Measurements from ENCODE around the gene IMPA2.
"Not testable (repeated sequence)": the region's sequence is repeated elsewhere in the genome, so short reads cannot be mapped to it uniquely, and the experiment has no call there.

The IMPA2 gene

DNA sequence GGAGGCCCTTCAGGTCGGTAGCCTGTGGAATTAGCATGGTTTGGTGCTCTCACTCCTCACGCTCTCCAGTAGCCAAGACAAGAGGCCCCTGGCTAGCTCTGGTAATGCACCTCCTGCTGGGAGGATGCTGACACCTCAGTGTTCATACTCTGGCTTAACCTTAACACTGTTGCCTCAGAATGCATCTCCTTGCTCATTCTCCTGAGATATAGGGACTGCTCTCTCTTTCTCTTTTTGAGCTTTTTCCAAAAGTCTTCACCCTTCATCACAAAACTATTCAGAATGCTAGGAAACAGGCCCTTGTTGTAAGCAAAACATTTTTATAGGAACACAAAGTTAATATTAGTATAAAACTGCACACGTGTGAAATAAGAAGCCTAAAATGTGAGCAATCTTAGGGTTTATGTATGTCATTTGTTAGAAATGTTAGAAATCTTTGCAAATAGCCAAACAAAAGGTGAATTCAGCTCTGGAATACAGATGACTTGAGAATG is 17.3 kb upstream of the IMPA2 start:
- no peak for DNase-seq

DNA sequence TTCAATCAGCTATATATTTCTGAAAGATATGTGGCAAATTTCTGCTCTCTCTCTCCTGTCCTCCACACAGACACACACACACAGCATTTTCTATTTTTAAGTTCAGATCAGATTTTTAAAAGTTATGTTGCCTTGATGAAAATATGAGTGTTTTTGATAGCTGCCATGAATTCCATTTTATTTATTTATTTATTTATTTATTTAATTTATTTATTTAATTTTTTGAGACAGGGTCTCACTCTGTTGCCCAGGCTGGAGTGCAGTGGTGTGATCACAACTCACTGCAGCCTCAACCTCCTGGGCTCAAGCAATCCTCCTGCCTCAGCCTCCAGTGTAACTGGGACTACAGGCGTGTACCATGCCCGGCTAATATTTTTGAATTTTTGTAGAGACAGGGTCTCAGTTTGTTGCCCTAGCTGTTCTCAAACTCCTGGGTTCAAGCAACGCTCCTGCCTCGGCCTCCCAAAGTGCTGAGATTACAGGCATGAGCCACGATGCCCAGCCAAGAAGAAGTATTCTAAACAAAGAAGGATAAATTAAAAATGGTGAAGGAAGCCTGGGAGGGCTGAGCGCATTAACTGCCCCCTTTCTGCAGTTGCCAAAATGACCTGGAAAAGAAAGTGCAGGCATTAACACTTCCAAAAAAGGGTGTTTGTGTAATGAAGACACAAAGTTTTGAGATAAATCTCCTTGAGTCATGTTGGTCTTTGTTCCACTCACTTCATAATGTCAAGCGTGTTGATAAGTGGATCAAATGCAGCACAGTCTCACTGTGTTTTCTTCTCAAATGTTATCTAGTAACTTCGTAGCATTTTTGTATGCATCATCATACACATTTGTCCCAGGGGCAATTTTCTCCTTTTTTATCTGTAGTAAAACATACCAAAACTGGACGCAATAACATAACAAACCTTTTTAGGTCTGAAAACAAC is 11.1 kb upstream of the IMPA2 start:
- no peak for DNase-seq

DNA sequence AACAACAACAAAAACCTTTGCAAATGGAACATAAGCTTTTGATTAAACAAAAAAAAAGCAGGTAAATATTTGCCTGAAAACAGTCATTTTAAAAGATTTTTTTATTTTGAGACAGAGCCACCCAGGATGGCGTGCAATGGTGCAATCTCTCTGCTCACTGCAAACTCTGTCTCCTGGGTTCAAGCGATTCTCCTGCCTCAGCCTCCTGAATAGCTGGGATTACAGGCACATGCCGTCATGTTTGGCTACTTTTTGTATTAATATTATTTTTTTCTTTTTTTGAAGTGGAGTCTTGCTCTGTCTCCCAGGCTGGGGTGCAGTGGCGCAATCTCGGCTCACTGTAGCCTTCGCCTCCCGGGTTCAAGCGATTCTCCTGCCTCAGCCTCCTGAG is 10.5 kb upstream of the IMPA2 start:
- not testable (repeated sequence) for DNase-seq

DNA sequence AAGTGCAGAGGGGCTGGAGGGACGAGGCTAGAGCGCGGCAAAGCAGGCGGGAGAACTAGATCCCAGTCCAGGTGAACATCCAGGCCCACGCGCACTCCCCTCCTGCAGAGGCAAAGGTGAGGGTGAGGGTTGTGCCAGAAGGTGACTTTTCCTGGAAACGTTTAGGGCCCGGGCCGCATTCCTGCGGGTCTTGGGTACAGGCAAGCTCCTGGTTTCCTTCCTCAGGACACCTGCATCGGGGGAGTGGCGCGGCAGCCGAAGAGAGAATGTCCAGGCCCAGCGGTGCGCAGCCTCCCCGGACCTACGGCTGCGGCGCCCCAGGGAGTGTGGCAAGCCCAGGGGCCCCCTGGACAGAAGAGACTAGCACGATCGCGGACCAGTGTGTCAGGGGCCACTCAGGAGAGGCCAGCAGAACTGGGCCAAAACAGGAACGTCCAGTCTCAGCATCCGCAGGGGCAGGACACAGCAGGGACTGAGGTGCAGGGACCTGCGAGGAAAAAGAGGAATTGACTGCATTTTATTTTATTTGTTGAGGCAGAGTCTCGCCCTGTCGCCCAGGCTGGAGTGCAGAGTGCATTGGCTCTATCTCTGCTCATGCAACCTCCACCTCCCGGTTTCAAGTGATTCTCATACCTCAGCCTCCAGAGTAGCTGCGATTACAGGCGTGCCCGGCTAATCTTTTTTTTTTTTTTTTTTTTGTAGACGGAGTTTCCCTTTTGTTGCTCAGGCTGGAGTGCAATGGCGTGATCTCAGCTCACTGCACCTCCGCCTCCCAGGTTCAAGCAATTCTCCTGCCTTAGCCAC is 8.7 kb upstream of the IMPA2 start:
- DNase-seq: no peak

DNA sequence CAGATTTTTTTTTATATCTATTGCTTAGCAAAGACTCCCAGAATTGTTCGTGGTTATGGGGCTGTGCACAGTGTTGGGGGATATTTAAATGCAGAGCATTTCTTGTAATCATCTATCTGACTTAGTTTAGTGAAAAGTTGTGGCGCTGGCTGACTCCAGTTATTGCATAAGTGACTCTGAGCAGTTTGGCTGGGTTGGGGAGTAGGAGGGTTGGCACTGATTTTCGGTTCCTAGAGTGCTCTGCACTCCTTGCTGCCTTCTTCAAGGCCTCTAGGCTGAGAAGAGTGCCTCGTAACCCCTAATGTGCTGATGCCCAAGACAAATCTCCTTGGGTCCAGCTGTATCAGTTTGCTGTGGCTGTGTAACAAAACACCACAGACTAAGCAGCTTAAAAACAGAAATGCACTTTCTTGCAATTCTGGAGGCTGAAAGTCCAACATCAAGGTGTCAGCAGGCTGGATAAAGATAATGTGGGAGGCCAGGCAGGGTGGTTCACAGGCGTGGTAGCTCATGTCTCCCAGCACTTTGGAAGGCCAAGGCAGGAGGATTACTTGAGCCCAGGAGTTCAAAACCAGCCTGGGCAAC is 6.5 kb upstream of the IMPA2 start:
- no peak for DNase-seq

DNA sequence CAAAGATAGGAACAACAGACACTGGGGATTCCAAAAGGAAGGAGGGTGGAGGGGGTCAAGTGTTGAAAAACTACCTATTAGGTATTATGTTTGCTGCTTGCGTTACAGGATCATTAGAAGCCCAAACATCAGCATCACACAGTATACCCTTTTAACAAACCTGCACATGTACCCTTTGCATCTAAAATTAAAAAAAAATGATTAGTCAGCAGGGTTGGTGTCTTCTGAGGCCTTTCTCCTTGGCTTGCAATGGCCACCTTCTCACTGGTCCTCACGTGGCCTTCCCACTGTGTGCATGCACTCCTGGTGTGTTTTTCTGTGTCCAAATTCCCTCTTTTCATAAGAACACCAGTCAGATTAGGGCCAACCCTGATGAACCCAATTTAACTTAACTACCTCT is 5.6 kb upstream of the IMPA2 start:
- no peak for DNase-seq

DNA sequence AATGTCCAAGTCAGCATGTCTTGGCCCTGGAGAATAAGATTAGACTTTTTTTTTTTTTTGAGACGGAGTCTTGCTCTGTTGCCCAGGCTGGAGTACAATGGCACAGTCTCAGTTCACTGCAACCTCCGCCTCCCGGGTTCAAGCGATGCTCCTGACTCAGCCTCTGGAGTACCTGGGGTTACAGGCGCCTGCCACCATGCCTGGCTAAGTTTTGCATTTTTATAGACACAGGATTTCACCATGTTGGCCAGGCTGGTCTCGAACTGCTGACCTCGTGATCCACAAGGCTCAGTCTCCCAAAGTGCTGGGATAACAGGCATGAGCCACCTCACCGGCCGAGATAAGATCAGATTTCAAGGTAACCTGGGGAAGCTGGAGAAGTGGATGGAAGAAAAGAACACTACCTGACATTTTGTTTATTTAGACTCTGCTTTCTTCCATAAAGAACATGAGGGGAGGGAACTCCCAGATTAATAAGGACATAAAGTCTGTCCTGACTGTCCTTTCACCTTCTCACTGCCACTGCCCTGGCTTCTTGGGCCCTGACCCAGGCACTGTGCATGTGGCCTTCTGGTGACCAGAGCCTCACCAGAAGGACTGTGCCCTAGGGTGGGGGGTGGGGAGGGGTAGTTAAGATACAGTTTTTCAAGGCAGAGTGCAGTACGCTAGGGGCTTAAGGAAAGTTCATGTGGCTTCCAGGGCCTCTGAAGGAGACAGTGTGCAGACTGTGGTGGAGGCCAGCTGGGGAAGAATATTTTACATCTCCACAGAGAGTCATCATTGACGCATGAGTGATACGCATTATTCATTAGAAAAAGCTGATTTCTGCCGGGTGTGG is 4.8 kb upstream of the IMPA2 start:
- no peak for DNase-seq

DNA sequence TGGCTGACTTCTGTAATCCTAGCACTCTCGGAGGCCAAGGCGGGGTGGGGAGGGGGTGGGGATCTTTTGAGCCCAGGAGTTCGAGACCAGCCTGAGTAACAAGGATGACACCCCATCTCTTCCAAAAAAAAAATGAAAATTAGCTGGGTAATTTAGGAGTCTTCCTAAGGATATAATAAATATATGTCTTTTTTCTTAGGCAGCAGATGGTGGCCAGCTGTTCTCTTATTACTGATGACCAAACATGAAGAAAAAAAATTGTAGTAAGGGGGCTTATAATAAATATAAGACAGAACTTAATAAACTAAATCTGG is 4.2 kb upstream of the IMPA2 start:
- no peak for DNase-seq

DNA sequence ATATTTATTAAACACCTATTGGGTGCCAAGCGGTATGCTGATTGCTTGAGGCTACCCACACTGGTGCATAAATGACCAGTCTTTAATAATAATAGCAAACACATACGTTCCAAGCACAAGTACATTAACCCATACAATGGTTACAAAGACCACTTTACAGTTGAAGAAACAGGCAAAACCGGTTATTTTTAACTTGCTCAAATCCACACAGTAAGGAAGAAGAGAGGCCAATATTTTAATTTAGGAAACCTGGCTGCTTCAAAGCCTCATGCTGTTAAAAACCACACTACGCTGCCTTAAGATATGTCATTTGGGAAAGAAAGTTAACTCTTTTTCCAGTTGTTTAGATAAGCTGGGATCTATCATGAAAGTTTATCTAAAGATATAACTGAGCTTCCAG is 2.4 kb upstream of the IMPA2 start:
- no peak for DNase-seq

DNA sequence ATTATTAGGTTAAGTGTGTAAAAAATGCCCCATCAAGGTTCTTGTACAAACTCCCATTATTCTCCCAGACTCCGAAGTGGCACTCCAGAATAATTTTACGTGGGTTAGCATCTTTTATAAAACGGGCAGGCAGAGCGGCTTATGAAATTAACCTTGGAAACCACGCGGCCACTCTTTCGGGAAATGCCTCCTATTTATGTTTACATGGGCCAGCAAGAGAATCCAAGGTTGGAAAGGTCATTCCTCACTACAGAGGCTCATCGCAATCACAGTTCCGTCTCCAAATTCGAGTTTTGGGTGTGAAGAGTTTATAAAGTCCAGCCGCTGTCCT is 1.2 kb upstream of the IMPA2 start:
- no peak for DNase-seq

DNA sequence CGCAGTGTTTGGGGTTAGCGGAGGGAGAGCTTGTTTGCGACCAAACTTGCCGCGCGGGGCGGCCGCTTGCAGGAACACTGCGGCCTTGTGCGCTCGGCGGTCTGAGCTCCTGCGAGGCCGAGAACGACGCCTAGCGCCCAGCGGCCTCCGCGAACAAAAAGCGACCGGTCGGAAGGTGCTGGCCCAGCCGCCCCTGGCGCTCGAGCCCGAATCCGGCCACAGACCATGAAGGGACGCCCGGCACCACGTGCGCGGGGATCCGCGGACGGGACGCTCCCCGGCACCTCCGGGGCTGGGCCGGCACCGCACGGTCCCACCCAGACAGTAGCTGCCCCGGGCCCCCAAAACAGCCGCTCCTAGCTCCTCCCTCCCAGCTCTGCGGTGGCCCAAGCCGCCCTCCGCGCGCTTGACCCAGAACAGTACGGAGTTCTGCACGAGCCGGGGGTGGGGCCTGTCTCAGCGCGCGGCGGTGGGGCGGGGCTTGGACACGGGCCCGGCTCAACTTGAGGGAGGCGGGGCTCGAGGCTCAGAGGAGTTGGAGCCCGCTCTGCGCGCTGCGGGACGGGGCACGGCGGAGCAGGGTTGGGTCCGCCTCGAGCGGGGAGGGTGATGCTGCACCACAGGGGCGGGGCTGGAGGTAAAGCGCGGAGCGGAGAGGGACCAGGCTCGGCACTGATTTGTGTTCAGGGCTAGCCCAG is 664 bp upstream of the IMPA2 start:
- DNase-seq: peak; percentile 92

DNA sequence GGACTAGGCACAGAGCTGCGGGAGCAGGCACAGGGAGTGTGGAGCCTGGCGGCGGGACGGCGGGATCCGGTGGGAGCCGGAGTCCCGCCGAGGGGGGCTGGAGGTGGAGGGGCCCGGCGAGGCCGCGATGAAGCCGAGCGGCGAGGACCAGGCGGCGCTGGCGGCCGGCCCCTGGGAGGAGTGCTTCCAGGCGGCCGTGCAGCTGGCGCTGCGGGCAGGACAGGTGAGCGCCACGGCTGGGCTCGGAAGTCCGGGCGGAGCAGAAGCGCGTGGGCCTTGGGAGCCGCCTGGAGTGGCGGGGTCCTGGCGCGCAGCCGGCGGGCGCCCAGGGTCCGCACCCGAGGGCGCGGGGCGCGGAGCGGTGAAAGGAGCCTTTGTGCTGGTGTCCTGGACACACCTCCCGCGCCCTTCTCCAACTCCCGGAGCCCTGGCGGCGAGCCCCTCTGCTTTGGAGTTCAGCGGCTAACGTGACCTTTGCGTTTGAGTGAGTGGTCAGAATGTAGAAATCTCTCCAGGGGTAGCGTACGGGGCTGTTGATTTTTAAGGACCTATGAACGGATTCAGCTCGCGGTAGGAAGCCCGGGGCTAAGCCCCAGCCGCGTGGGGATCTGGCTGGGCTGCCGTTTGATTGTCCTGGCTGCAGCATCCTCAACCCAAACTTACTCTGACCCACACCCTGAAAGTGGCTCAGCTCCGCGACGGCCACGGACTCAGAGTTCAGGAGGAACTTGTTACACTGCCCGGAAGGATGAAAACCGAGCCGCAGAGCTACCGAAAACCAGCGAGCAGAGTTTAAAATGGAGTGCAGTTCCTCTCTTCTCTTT is 448 bp downstream of the IMPA2 start:
- DNase-seq: no peak

DNA sequence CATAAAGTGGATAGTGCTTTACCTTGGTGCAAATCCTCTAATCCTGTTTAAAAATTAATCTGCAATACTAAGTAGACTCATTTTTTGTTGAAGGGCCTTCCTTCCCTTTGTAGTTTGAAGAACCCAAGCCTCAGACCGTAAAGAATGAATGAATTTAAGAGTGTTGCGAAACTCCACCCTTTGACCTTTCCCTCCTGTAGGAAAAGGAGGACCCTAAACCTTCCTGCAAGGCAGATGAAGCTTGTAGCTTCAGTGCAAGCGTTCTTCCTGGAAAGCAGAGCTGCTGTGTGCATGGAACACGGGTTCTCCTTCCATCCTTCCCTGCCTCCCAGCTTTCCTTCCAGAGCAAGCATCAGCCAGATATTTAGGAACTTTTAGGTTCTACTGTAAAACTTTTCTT is 1.7 kb downstream of the IMPA2 start:
- no peak for DNase-seq

DNA sequence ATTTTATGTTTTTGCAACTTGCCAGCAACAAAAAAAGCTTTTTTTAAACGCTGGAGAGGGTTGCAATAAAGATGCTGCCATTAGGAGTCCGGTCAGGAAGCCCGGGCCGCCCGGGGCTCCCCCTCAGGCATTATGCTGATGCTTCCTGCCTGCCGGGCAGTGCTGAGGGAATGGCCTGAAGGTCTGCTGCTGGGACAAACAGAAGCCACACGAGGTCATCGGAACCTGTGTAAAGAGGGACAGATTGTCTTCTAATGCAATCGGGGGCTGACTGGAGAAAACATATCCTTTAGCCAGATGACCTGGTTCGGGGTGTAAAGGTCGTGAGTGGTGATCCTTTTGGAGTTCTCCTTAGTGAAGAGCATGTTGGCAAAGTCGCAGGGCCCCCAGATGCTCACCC is 2.3 kb downstream of the IMPA2 start:
- DNase-seq: no peak

DNA sequence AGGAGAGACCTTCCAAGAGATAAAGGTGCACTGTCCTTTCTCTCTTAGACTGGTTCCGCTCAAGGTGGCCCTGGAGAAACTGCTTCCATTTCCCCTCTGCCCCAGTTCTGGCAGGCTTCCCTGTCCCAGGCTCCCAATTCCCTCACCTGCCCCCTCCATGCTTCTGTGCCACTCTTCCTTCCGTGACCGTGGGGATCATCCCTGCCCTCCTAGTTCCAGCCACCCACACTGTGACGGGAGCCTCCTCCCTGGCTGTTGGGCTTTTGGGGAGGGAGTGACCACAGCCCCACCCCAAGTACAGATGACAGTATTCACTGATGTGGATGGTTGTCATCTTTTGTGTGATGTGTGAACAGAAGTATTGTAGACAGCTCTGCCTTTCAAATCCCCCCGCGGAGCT is 2.8 kb downstream of the IMPA2 start:
- no peak for DNase-seq

DNA sequence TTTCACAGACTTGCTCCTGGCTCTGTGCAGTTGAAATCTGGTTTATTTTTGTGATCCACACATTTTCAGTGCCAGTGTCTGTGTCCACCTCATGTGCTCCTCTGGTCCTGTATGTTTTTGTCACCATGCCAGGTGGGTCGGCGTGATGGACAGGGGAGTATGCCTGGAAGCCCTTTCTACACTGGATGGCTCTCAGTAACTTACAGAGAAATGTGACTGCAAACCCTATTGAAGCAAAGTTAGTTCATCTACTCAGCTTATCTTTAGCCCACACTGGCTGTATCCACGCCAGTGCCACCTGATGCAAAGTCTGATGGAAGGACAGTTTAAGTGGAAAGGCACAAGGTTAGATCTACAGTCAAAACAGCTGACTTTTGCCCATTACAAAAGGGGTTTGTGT is 4.3 kb downstream of the IMPA2 start:
- DNase-seq: no peak

DNA sequence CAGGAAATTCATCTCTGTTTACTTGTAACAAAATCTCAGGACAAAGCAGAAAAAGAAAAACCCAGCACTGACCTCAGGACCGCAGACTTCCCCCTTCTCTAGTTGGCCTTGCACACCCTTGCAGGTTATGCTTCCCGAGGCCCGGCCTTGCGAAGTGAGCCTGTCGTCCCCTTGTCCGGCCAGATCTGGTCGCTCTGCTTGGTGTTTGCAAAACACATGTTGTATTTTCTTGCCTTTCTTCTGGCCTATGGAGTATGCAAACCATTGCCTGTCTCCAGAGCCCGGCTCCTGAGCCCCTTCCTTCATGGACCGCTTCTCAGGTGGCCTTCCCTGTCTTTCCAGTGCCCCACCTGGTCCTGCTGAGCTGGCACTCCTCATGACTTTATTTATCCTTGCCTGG is 4.8 kb downstream of the IMPA2 start:
- no peak for DNase-seq

DNA sequence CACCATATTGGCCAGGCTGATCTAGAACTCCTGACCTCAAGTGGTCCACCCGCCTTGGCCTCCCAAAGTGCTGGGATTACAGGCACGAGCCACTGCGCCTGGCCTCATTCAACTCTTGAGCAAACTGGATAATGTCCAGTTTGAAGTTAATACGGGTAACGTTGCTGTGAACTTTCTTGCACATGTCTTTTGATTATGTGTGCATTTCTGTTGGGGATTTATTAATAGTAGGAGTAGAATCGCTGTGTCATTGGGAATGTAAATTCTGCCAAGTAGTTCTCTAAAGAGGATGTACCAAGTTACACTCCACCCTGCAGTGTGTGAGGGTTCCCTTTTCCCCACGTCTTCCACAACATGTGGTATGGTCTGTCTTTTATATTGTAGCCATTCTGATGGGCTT is 6.2 kb downstream of the IMPA2 start:
- no peak for DNase-seq

DNA sequence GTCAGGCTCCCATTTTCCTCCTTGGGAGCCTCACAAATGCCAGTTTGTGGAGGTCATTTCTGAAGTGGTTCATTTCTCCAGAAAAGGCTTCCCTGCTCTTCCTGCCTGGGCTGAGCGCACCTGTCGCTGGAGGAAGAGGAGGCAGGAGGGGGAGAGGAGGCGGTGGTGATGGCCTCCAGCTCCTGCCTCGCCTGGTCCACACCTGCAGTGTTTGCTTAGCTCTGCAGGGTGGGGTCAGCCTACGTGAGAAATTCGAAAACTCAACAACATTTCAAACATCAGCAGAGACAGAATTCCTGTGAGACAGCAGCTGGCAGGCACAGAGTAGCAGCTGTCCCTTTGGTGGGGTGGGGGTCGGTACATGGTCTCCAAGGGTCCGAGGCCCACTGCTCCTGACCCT is 7.9 kb downstream of the IMPA2 start:
- no peak for DNase-seq

DNA sequence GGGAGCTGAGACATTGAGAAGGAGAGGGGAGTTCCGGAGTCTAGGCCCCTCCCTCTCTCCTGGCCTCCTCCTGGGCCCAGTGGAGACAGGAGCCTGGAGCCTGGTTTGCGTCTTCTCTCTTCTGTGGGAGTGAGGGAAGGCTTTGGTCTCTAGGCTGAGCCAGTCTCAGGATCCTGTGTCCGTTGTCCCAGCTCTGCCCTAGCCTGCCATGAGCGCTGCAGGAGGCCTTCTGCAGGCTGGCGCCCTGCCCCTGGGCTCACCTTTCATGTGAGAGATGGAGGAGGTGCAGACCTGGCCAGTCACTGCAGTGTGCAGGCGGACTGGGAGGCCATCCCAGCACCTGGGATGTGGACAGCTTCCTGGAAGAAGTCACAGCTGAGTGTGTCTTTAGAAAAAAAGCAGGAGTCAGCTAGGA is 8.7 kb downstream of the IMPA2 start:
- DNase-seq: no peak

DNA sequence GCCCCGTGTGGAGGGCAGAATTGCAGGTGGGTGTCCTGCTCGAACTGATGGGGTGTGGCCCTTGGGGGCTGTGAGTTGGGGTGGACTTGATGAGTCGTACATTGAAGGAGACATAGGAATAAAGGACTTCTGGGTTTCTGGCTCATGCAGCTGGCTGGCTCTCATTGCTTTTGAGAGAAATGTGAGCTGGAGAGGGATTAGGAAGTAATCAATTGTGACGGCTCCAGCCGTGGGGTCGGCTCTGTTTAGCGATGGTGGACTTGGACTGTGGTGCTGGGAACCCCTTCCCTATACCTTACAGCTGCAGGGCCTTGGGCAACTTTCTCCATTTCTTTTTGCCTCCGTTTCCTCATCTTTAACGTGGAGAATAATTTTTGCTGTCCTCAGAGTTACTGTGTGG is 9.2 kb downstream of the IMPA2 start:
- DNase-seq: no peak

Data from amniotic stem cell (primary cell).